Muscle layer of colon (tissue), 2 donors: ENCODE results near the gene CUBN.

ENCODE experiments used
- H3K27ac ChIP-seq: one replicate; pipeline ENCODE4 v1.7.0; 2013; ENCODE audit warnings: low read depth, mild to moderate bottlenecking, low read length, moderate library complexity
- H3K27me3 ChIP-seq, 2 donors: one replicate each; pipeline ENCODE4 v1.7.0; 2013; ENCODE audit warnings: low read length in 2 of 2, mild to moderate bottlenecking in 2 of 2; ENCODE audit not compliant: insufficient read depth in 2 of 2, control insufficient read depth in 1 of 2
- H3K36me3 ChIP-seq: one replicate; pipeline ENCODE4 v1.7.0; 2013; ENCODE audit warnings: mild to moderate bottlenecking, low read length; ENCODE audit not compliant: insufficient read depth
- H3K4me1 ChIP-seq: one replicate; pipeline ENCODE4 v1.7.0; 2013; ENCODE audit warnings: mild to moderate bottlenecking, low read length; ENCODE audit not compliant: insufficient read depth
- H3K4me3 ChIP-seq, 2 donors: one replicate each; pipeline ENCODE4 v1.7.0; 2013; ENCODE audit warnings: low read length in 2 of 2, low read depth in 1 of 2, mild to moderate bottlenecking in 1 of 2, moderate library complexity in 1 of 2
- H3K9ac ChIP-seq: one replicate; pipeline ENCODE4 v1.7.0; 2013; ENCODE audit warnings: low read length
- H3K9me3 ChIP-seq: one replicate; pipeline ENCODE4 v1.7.0; 2013; ENCODE audit warnings: mild to moderate bottlenecking, low read length
- donor health status: abdominal sarcoma.
- donor health status: Adenocarcinoma of cecum.

Gene CUBN

DNA sequence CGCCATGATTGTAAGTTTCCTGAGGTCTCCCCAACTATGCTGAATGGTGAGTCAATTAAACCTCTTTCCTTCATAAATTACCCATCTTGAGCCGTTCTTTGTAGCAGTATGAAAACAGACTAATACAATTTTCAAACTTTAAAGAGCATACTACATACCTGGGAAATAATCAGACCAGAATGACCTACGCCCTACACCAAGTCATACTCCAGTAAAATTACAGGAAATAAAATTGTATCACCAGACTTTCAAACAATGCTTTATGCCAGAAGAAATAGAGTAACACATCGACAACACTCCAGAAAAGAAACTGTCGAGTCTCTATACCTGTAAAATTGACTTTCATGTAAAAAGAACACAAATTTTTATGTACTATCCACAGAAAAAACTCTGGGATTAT lies 331.0 kb downstream of the CUBN start:
- H3K36me3 ChIP-seq: no peaks in the 10 kb centered on the region
- H3K4me3 ChIP-seq: no peak overlapping the region
- H3K27ac ChIP-seq: no peak overlapping the region
- H3K9ac ChIP-seq: no peak overlapping the region
- no peaks in the 10 kb centered on the region for H3K9me3 ChIP-seq
- no peaks in the 10 kb centered on the region for H3K27me3 ChIP-seq
- H3K4me1 ChIP-seq: no peaks in the 10 kb centered on the region

DNA sequence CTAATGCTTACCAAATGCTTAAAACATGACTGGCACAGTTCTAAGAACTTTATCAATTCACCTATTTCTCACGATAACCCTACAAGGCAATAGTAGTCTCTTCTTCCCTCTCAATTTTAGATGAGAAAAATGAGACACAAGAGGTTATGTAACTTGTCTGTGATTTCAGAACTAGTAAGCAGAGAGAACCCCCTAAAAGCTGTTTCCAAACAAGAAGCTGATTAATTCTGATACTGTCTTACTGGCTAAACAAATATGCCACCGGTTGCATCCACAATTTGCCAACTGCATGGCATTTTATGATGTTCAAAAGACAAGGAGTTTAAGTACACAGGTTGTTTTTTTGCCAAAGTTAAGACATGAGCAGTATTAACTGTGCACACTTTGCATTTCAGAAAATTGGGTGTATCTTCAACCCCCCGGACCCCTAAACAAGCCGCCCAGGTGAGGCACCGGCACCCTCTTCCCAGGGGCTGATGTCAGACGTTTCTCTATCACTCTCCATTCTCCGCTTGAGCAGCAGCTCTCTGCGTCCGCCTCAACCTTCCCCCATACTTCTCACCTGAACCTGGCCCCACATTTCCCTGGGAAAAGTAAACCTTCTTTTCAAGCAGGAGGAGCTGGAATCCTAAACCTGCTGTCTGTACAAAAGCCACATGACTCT lies 334.1 kb downstream of the CUBN start:
- H3K27ac ChIP-seq: no peak overlapping the region
- H3K36me3 ChIP-seq: no peaks in the 10 kb centered on the region
- no peak overlapping the region for H3K4me3 ChIP-seq
- no peak overlapping the region for H3K9ac ChIP-seq
- no peaks in the 10 kb centered on the region for H3K27me3 ChIP-seq
- H3K4me1 ChIP-seq: no peaks in the 10 kb centered on the region
- H3K9me3 ChIP-seq: no peaks in the 10 kb centered on the region

DNA sequence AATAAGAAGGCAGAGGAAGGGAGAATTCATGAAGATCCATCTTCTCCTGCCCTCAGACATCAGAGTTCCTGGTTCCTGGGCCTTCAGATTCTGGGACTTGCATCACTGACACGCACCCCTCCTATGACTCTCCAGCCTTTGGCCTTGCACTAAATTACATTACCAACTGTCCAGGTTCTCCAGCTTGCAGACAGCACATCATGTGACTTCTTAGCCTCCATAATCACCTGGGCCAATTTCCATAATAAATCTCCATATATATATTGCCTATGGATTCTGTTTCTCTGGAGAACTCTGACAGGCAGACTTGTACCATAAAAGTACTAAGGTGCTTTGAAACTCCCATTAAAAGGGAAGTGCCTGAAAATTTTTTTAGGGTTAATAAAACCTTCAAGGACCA lies 335.6 kb downstream of the CUBN start:
- no peaks in the 10 kb centered on the region for H3K4me1 ChIP-seq
- no peak overlapping the region for H3K4me3 ChIP-seq
- no peak overlapping the region for H3K9ac ChIP-seq
- H3K36me3 ChIP-seq: no peaks in the 10 kb centered on the region
- no peak overlapping the region for H3K27ac ChIP-seq
- H3K9me3 ChIP-seq: no peaks in the 10 kb centered on the region
- no peaks in the 10 kb centered on the region for H3K27me3 ChIP-seq

DNA sequence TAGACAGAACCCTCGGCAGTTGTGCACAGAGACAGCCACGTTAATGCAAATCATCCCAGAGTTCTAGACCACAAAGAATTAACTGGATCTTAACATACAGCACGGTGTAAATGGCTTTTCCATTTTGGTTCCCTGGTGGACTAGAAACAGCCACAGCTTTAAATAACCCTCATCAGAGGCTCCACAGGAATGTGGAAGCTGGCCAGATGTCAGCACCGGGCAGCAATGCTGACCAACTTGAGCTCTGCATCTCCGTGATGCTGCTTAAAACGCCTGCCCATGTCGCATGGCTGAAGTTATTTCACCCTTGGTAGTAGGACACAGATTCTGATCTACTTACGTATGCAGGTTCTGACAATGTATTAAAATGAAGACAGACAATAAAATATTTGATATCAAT lies 336.9 kb downstream of the CUBN start:
- H3K36me3 ChIP-seq: no peaks in the 10 kb centered on the region
- H3K27me3 ChIP-seq: no peaks in the 10 kb centered on the region
- no peaks in the 10 kb centered on the region for H3K9me3 ChIP-seq
- H3K4me1 ChIP-seq: no peaks in the 10 kb centered on the region
- no peak overlapping the region for H3K27ac ChIP-seq
- H3K9ac ChIP-seq: no peak overlapping the region
- no peak overlapping the region for H3K4me3 ChIP-seq

DNA sequence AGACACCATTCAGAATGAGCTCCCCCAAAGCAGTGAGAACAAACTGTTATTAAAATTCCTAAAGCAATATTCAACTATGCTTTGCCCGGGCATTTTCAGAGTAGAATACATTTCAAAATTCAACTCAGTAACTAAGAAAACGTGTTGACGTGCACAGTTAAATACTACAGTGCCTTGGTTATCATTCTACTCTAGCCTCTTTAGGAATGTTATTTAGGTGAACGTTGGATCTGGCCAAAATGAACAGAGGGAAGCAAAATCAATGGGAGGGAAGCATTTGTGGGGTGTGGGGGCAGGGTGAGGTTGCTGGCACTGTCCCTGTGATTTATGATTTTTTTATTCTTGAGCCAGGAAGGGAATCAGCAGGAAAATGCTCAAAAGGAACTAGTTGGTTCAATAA lies 339.8 kb downstream of the CUBN start:
- no peaks in the 10 kb centered on the region for H3K9me3 ChIP-seq
- H3K9ac ChIP-seq: no peak overlapping the region
- H3K36me3 ChIP-seq: no peaks in the 10 kb centered on the region
- no peak overlapping the region for H3K27ac ChIP-seq
- H3K4me1 ChIP-seq: no peaks in the 10 kb centered on the region
- no peak overlapping the region for H3K4me3 ChIP-seq
- no peaks in the 10 kb centered on the region for H3K27me3 ChIP-seq

DNA sequence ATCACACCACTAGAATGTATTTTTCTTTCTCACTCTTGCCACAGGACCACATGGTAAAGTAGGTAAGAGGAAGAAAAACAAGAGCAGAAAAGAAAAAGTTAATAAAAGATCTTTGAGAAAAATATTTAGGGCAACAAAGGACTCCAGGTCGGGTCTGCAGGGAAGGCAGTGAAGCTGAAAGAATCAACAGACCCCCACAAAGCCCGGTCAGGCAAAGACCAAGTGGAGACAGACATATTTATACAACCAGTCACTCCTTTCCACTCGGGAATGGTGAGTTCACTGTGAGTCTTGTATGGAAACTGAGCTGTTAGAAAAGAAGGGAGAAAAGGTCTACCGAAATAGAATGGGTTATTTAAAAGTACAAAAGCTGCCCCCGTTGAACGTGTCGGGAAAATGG lies 340.4 kb downstream of the CUBN start:
- H3K4me1 ChIP-seq: no peaks in the 10 kb centered on the region

DNA sequence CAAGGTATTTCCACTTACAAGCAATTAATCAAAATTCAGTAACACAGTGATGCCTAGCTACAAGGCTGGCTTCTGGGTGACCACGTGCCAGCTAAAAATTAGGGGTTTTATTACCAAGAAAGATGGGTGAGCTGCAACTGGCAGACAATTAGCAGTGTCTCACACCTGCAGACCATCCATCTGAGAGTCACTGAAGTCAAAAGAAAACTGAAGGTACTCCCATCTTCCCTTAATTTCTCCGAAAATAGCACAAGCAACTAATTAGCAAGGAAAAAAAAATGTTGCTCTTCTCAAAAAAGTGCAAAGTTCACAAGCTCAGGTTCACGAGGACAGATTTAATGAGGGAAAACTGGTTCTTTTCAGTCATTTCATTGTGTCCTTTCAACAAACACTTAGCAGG lies 340.8 kb downstream of the CUBN start:
- H3K27me3 ChIP-seq: no peaks in the 10 kb centered on the region
- no peak overlapping the region for H3K27ac ChIP-seq
- H3K9ac ChIP-seq: no peak overlapping the region
- no peaks in the 10 kb centered on the region for H3K36me3 ChIP-seq
- no peaks in the 10 kb centered on the region for H3K9me3 ChIP-seq
- H3K4me3 ChIP-seq: no peak overlapping the region
- H3K4me1 ChIP-seq: no peaks in the 10 kb centered on the region

More for the DNA sequence above, 340.4 kb downstream of the CUBN start:
- H3K27ac ChIP-seq: no peak overlapping the region
- H3K4me3 ChIP-seq: no peak overlapping the region
- H3K36me3 ChIP-seq: no peaks in the 10 kb centered on the region
- H3K9me3 ChIP-seq: no peaks in the 10 kb centered on the region
- no peaks in the 10 kb centered on the region for H3K27me3 ChIP-seq
- H3K9ac ChIP-seq: no peak overlapping the region

GRCh38 chr10:16788125-16788524 lies 341.5 kb downstream of the CUBN start:
- Histone ChIP-seq H3K4me3 (no peak overlapping the region), H3K27me3 (no peaks in the 10 kb centered on the region), H3K36me3 (no peaks in the 10 kb centered on the region), H3K27ac (no peak overlapping the region), H3K4me1 (no peaks in the 10 kb centered on the region), H3K9ac (no peak overlapping the region), H3K9me3 (no peaks in the 10 kb centered on the region)

DNA sequence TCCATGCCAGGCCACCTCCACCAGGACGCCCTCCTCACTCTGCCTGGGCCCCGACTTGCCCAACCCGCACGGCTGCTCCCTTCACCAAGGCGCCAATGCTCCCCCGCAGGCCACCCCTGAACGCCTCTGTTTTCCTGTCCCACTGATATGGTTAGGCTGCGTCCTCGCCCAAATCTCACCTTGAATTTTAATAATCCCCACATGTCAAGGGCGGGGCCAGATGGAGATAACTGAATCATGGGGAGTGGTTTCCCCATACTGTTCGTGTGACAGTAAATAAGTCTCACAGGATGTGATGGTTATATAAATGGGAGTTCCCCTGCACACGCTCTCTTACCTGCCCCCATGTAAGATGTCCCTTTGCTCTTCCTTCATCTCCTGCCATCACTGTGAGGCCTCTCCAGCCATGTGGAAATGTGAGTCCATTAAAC lies 342.2 kb downstream of the CUBN start:
- no peak overlapping the region for H3K9ac ChIP-seq
- H3K27ac ChIP-seq: no peak overlapping the region
- no peaks in the 10 kb centered on the region for H3K9me3 ChIP-seq
- H3K27me3 ChIP-seq: no peaks in the 10 kb centered on the region
- H3K36me3 ChIP-seq: no peaks in the 10 kb centered on the region
- H3K4me3 ChIP-seq: no peak overlapping the region
- no peaks in the 10 kb centered on the region for H3K4me1 ChIP-seq

- no peak overlapping the region for H3K27ac ChIP-seq
- H3K4me1 ChIP-seq: no peaks in the 10 kb centered on the region
- H3K36me3 ChIP-seq: peaks cover 9% of the 10 kb centered on the region
- H3K9me3 ChIP-seq: no peaks in the 10 kb centered on the region
- H3K9ac ChIP-seq: no peak overlapping the region
- no peaks in the 10 kb centered on the region for H3K27me3 ChIP-seq
- no peak overlapping the region for H3K4me3 ChIP-seq
Measured at GRCh38 chr10:16780338-16780880, 349.2 kb downstream of the CUBN start.

DNA sequence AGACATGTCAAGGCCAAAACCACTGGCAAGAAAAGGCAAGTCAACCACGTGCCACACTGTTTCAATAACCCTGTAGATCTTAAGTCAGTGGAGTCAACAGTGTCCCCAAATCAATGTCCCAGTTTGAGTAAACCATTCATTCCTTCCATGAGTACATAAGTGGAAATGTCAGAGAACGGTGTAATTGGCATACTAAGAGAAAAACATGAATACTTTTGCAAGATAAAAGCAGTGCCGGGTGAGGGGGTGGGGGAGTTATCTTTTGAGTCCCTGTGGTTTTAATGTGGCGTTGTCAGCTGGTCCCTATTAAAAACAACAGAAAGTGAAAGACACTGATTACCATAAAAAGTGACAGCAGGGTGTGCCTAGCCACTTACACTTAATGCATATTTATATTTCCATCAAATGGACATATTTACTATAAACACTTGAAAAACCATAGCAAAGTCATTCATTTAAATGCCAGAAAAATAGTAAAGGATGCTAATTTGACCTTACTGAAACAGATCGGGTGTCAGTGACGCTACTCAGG lies 350.2 kb downstream of the CUBN start:
- no peaks in the 10 kb centered on the region for H3K27me3 ChIP-seq
- H3K4me3 ChIP-seq: no peak overlapping the region
- no peaks in the 10 kb centered on the region for H3K9me3 ChIP-seq
- H3K36me3 ChIP-seq: peaks cover 9% of the 10 kb centered on the region
- H3K4me1 ChIP-seq: no peaks in the 10 kb centered on the region
- no peak overlapping the region for H3K9ac ChIP-seq
- no peak overlapping the region for H3K27ac ChIP-seq
